Spleen (tissue), 11 donors: Measurements from ENCODE around the gene METAP1D. TPM values are rescaled to one million over a fixed set of nuclear protein-coding genes. Genes with fewer than 3 reads are reported as not detected.
A peak's percentile ranks its signal among the peaks of the same experiment; 100 is the strongest.

Experiments
- DNase-seq: peaks from one replicate; pipeline ENCODE4 v3.0.0-alpha.2; 2020
- H3K27ac ChIP-seq, 8 donors: fragments of 200-600 bp; sonication (generic) in 7 of 8; 1 replicate in 4 of 8; 2 replicates in 4 of 8; pipeline versions ENCODE4 v1.5.0 to v1.8.0; 2016 to 2021; ENCODE audit warnings: inconsistent platforms in 4 of 8, mild to moderate bottlenecking in 4 of 8, moderate library complexity in 1 of 8
- H3K27me3 ChIP-seq, 7 donors: fragments of 200-600 bp; sonication (generic) in 6 of 7; replicated peaks in 1 of 7; 1 replicate in 4 of 7; 2 replicates in 3 of 7; pipeline versions ENCODE4 v1.5.0 to v1.8.0; 2016 to 2021; ENCODE audit warnings: inconsistent platforms in 3 of 7, mild to moderate bottlenecking in 1 of 7
- H3K36me3 ChIP-seq, 6 donors: fragments of 200-600 bp; sonication (generic) in 5 of 6; 1 replicate in 4 of 6; 2 replicates in 2 of 6; pipeline versions ENCODE4 v1.5.0 to v1.8.0; 2016 to 2021; ENCODE audit warnings: inconsistent platforms in 2 of 6
- H3K4me1 ChIP-seq, 6 donors: fragments of 200-600 bp; sonication (generic) in 5 of 6; 1 replicate in 3 of 6; 2 replicates in 3 of 6; pipeline versions ENCODE4 v1.5.0 to v1.8.0; 2016 to 2021; ENCODE audit warnings: inconsistent platforms in 3 of 6
- H3K4me3 ChIP-seq, 8 donors: fragments of 200-600 bp; sonication (generic) in 7 of 8; 1 replicate in 4 of 8; 2 replicates in 4 of 8; pipeline versions ENCODE4 v1.5.0 to v1.8.0; 2016 to 2021; ENCODE audit warnings: inconsistent platforms in 4 of 8, mild to moderate bottlenecking in 4 of 8, moderate library complexity in 2 of 8
- H3K9me3 ChIP-seq, 8 donors: fragments of 200-600 bp; sonication (generic) in 7 of 8; 1 replicate in 4 of 8; 2 replicates in 4 of 8; pipeline versions ENCODE4 v1.5.0 to v1.8.0; 2016 to 2021; ENCODE audit warnings: inconsistent platforms in 4 of 8
- POLR2A ChIP-seq, 3 donors: fragments of 450-650 bp; IDR thresholded peaks; one replicate each; pipeline ENCODE4 v1.5.1; 2017; ENCODE audit warnings: antibody characterized with exemption in 3 of 3, mild to moderate bottlenecking in 1 of 3
- POLR2AphosphoS5 ChIP-seq, 3 donors: sonication (generic); formaldehyde crosslinking; IDR thresholded peaks; one replicate each; pipeline ENCODE4 v1.5.1; 2017; ENCODE audit warnings: antibody characterized with exemption in 3 of 3
- WGBS, 5 donors: extraction: QIAGEN DNeasy Blood & Tissue Kit in 3 of 5; methylation state at CpG; one replicate each; pipeline versions ENCODE4 v1.1.5 to v1.1.7; 2013 to 2018; 5-methylcytosine and 5-hydroxymethylcytosine counted together
- intact Hi-C: fragments of 100-400 bp; cut with DNase I; formaldehyde crosslinking; loops from one replicate; pipeline ENCODE4 v1.15.0; 2023; ENCODE audit warnings: low total_unique reads
- polyA plus RNA-seq, 3 donors: library from polyadenylated mRNA; stranded (reverse); fragments of 200-250 nt; gene quantifications; one replicate each; pipeline ENCODE4 v1.2.1, GENCODE V29; 2013
- total RNA-seq, 7 donors: library from RNA; depleted of rRNA in 3 of 7; stranded (reverse); fragments of >200 nt in 3 of 7; fragmentation: NEBNext Ultra II Directional in 4 of 7; extraction: Animal tissue kit (Norgen Biotek cat#: 25700) in 4 of 7; gene quantifications; one replicate each; pipeline versions ENCODE4 v1.1.0 to v1.2.1, GENCODE V29; 2016 to 2021
- TF ChIP-seq, protein P1 (sequence below), 11 experiments: fragments of 200-600 bp in 7 of 11; fragments of 450-650 bp in 4 of 11; sonication (generic) in 4 of 11; IDR thresholded peaks in 8 of 11; conservative IDR thresholded peaks in 3 of 11; 1 replicate in 7 of 11; 2 replicates in 4 of 11; pipeline versions ENCODE4 v1.4.0 to v1.8.0; 2016 to 2021; ENCODE audit warnings: antibody characterized with exemption in 11 of 11, inconsistent platforms in 4 of 11, mild to moderate bottlenecking in 1 of 11
- donor health status: healthy with polysubstance abuse.
- donor health status: DM: no; HTN: no; CAD: no; lungs with moderate emphysema.
- donor health status: DM: no; HTN: no; CAD: no.
- donor health status: Bipolar disorder and iron deficiency.
- donor health status: healthy.
- donor health status: DM: no; HTN: no; CAD: no.
- donor health status: DM: yes; HTN: yes; CAD: no.

The METAP1D gene
- total and polyA plus RNA-seq, 10 donors = 4.9 to 11.9 (median 8.0) TPM

DNA sequence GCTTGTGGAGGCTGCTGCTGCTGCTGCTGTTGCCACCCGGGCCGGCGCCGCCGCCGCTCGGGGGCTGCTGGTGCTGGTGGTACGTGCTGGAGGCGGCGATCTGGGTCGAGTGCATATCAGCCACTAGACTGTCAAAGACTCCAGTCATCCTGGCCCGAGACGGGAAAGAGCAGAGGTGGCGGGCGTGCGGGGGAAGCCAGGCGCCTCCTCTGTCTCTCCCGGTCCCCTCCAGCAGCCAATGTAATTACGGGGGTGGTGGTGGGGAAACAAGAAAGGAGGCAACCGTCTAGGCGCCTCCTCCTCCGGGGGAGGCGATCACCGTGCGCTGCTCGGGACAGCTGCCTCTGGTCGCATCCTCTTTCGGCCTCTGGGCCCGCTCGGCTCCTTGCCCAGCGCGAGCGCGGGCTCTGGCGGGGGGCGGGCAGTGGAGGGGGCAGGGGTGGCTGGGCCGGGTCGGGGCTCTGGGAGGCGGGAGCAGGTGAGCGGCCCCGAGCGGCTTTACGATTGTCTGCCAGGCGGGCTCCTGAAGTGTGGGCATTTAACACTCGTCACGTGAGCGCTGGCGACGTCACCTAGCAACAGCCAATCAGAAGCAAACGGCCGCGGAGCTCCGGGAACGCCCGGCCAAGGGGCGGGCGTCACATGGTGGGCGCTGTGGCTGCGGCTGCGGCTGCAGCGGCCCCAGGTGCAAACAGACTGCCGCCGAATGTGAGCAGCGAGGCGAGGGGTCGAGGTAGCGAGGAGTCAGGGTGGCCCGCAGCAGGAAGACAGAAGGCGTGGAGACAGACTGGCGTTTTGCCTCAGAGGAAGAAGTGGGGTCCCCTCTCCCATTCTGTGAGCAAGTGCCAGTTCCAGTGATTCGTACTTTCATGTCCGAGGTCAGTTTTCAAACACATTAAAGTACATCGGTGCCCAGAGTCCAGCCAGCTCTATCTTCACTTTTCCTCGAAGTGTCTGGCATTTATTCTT lies 102.9 kb downstream of the METAP1D start, which contains the start of gene DLX2:
Gene DLX2 (minus strand): TSS at position 510 of the 969 bp plus-strand sequence. CDS start 362 bp downstream, at position 148.
- Histone ChIP-seq H3K4me1 (peaks cover 49 to 89% (median 70%) of the 10 kb centered on the region in 6 donors), H3K36me3 (no peaks in the 10 kb centered on the region), H3K9me3 (no peaks in the 10 kb centered on the region), H3K27ac (no peak within 1 kb of the TSS), H3K4me3 (peak within 1 kb of the TSS; percentile 44 to 80 (median 65)), H3K27me3 (peaks cover 34 to 100% (median 100%) of the 10 kb centered on the region in 7 donors)
- TF ChIP-seq, protein P1, sequence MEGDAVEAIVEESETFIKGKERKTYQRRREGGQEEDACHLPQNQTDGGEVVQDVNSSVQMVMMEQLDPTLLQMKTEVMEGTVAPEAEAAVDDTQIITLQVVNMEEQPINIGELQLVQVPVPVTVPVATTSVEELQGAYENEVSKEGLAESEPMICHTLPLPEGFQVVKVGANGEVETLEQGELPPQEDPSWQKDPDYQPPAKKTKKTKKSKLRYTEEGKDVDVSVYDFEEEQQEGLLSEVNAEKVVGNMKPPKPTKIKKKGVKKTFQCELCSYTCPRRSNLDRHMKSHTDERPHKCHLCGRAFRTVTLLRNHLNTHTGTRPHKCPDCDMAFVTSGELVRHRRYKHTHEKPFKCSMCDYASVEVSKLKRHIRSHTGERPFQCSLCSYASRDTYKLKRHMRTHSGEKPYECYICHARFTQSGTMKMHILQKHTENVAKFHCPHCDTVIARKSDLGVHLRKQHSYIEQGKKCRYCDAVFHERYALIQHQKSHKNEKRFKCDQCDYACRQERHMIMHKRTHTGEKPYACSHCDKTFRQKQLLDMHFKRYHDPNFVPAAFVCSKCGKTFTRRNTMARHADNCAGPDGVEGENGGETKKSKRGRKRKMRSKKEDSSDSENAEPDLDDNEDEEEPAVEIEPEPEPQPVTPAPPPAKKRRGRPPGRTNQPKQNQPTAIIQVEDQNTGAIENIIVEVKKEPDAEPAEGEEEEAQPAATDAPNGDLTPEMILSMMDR (IDR thresholded peaks at IDR 0.05 in 8 of 11, conservative IDR thresholded peaks at IDR 0.05 in 3 of 11) = no peak
- TF ChIP-seq POLR2A (IDR thresholded peaks at IDR 0.05) (no peak), POLR2AphosphoS5 (IDR thresholded peaks at IDR 0.05) (peak in 2 of 3 donors; percentile 54 to 59)
- DNase-seq = peak; percentile 91
- WGBS, 5 donors = 1 to 2% (median 1%) methylated on average over 25 to 74 of the region's 74 CpGs
- intact Hi-C loops = loop anchor here (10.0 kb wide), 3 partner anchors 288 to 1128 kb away; no protein-coding TSS in a partner anchor

DNA sequence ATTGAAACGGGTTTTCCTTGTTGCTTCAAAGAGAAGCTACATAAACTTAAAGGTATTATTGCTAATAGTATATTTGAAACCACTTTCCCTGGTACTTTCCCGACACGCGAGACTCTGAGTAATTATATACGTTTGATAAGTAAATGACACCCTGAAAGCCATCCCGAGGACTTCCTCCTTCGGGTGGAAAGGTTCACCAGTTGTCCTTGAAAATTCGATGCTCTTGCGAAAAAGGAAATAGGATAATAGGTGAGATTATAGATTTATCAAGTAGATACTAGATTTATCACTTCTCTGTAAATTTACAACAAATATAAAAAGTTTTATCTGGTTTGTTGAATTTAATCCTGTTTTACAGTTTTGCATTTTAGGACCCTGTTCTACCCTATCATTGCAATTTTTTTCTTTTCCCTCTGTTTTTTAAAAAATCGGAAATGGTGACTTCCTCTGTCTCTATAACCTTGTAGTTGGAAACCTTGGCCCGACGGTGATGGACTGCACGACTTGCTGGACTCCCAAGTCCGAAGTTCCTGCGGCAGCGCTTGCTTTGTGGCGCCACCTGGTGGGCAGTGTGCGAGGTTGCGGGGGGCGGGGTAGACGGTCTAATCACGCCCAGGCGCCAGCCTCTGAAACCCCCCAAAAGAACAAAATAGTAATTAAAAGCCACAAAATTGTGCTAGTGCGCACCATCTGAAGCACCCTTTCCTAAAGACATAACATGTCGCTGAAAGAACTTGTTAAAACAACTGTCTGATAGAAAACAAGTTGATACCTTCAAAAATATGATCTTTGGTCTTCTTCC lies 103.9 kb downstream of the METAP1D start:
- Histone ChIP-seq H3K4me1 (peaks cover 49 to 89% (median 74%) of the 10 kb centered on the region in 6 donors), H3K9me3 (no peaks in the 10 kb centered on the region), H3K27me3 (peaks cover 26 to 100% (median 100%) of the 10 kb centered on the region in 7 donors), H3K27ac (no peak overlapping the region), H3K4me3 (peak overlapping the region in 6 of 8 donors; percentile 62 to 80 (median 67)), H3K36me3 (no peaks in the 10 kb centered on the region)
- intact Hi-C loops = loop anchor here (10.0 kb wide), 3 partner anchors 289 to 1129 kb away; no protein-coding TSS in a partner anchor
- DNase-seq = peak; percentile 95
- TF ChIP-seq POLR2A (IDR thresholded peaks at IDR 0.05) (no peak), POLR2AphosphoS5 (IDR thresholded peaks at IDR 0.05) (peak; percentile 41 to 63 (median 52))
- TF ChIP-seq, protein P1 (IDR thresholded peaks at IDR 0.05 in 8 of 11, conservative IDR thresholded peaks at IDR 0.05 in 3 of 11) = peak; percentile 62 to 94 (median 88)
- 1 to 3% (median 2%) methylated on average over 25 of the region's 25 CpGs for WGBS, 5 donors

DNA sequence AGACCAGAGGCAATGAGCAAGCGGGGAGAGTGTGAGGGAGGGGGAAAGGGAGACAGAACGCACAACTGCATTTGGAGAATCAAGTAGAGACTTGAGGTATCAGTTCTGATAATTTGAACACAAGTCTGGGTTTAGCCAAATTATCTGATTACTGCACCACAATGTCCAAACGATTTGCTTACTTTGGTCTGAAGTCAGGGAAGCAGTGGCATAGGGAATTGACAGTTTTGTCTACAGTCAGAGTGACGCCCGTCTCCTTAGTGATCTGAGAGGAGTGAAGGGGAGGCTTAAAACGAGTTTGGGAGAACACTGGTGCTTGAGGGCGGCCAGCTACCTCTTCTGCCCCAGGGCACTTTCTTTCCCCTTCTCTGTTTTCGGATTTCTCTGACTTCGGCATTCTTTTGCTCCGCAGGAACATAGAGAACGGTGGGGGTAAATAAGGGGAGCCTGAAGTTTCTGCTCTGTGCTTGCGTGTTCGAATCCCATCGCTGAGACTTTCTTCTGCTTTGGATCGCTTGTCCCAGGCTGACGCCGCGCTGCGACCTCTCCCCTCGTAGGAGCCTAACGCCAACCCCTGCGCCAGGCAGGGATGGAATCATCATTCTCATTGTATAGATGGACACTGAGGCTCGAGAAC lies 105.8 kb downstream of the METAP1D start:
- intact Hi-C loops = loop anchor here (10.0 kb wide), 3 partner anchors 291 to 1131 kb away; no protein-coding TSS in a partner anchor
- TF ChIP-seq POLR2A (IDR thresholded peaks at IDR 0.05) (no peak), POLR2AphosphoS5 (IDR thresholded peaks at IDR 0.05) (no peak)
- TF ChIP-seq, protein P1 (IDR thresholded peaks at IDR 0.05 in 8 of 11, conservative IDR thresholded peaks at IDR 0.05 in 3 of 11) = no peak
- Histone ChIP-seq H3K27ac (no peak overlapping the region), H3K36me3 (no peaks in the 10 kb centered on the region), H3K9me3 (no peaks in the 10 kb centered on the region), H3K27me3 (peaks cover 16 to 100% (median 96%) of the 10 kb centered on the region in 7 donors), H3K4me3 (peak overlapping the region in 1 of 8 donors; percentile 55), H3K4me1 (peaks cover 42 to 72% (median 55%) of the 10 kb centered on the region in 6 donors)
- 12 to 19% (median 14%) methylated on average over 23 of the region's 23 CpGs for WGBS, 5 donors
- DNase-seq = no peak
